T-helper 17 cell (primary cell): ENCODE results near the gene MUC12. TPM values are rescaled to one million over a fixed set of nuclear protein-coding genes. Genes with fewer than 3 reads are reported as not detected.
"Not testable (repeated sequence)": the region's sequence is repeated elsewhere in the genome, so short reads cannot be mapped to it uniquely, and the experiment has no call there.

Experiments used
- ATAC-seq: fragments of 150-1000 bp; cut with Tn5 transposase; 2 replicates; pipeline ENCODE4 v1.10.0; 2021; ENCODE audit warnings: mild to moderate bottlenecking, moderate library complexity
- DNase-seq, 3 donors: peaks; one replicate each; pipeline versions ENCODE4 v3.0.0 to v3.0.0-alpha.2; 2020 to 2021
- H3K9me3 ChIP-seq: one replicate; pipeline ENCODE4 v1.7.0; 2013; ENCODE audit warnings: low read length, mild to moderate bottlenecking; ENCODE audit not compliant: control insufficient read depth, poor library complexity, severe bottlenecking
- H3K27ac Mint-ChIP-seq: one replicate; pipeline ENCODE4 v1.8.0; 2022; ENCODE audit warnings: mild to moderate bottlenecking, moderate library complexity, mixed read lengths
- H3K27me3 Mint-ChIP-seq: one replicate; pipeline ENCODE4 v1.8.0; 2022; ENCODE audit warnings: mixed read lengths
- H3K36me3 Mint-ChIP-seq: one replicate; pipeline ENCODE4 v1.8.0; 2022; ENCODE audit warnings: low read depth, mixed read lengths
- H3K4me1 Mint-ChIP-seq: one replicate; pipeline ENCODE4 v1.8.0; 2022; ENCODE audit warnings: mild to moderate bottlenecking, mixed read lengths
- H3K4me3 Mint-ChIP-seq: one replicate; pipeline ENCODE4 v1.8.0; 2022; ENCODE audit warnings: mild to moderate bottlenecking, moderate library complexity, mixed read lengths
- total RNA-seq, 4 donors: library from RNA in 2 of 4; stranded (reverse) in 2 of 4; gene quantifications; one replicate each; pipeline ENCODE4 v1.2.3 and lab custom pipeline; 2022 to 2026

The MUC12 gene
- total RNA-seq, 2 donors from 2014 or later = 1.1 TPM; not detected in 1

- not testable (repeated sequence) for H3K9me3 ChIP-seq, H3K4me3 Mint-ChIP-seq, H3K36me3 Mint-ChIP-seq, DNase-seq, ATAC-seq, H3K4me1 Mint-ChIP-seq
- H3K27me3 Mint-ChIP-seq = peaks cover 57% of the 10 kb centered on the region
- H3K27ac Mint-ChIP-seq = peak overlapping the region; percentile 74
These were observed 95.8 kb downstream of the MUC12 start for GRCh38 chr7:101065162-101065561.

- Mint-ChIP-seq H3K4me1 (peaks cover 2% of the 10 kb centered on the region), H3K4me3 (no peak overlapping the region), H3K27me3 (peaks cover 51% of the 10 kb centered on the region), H3K27ac (no peak overlapping the region), H3K36me3 (peaks cover 2% of the 10 kb centered on the region)
- DNase-seq (no peak), ATAC-seq (no peak)
- H3K9me3 ChIP-seq = no peaks in the 10 kb centered on the region
These were observed 96.9 kb downstream of the MUC12 start for GRCh38 chr7:101066141-101066832.

GRCh38 chr7:101066833-101067177 lies 97.4 kb downstream of the MUC12 start:
- no peak for ATAC-seq
- H3K9me3 ChIP-seq = no peaks in the 10 kb centered on the region
- Mint-ChIP-seq H3K27ac (no peak overlapping the region), H3K4me1 (peaks cover 2% of the 10 kb centered on the region), H3K36me3 (peaks cover 2% of the 10 kb centered on the region), H3K27me3 (peaks cover 50% of the 10 kb centered on the region), H3K4me3 (no peak overlapping the region)
- no peak for DNase-seq

- Mint-ChIP-seq H3K27ac (no peak overlapping the region), H3K4me1 (peaks cover 2% of the 10 kb centered on the region), H3K27me3 (peaks cover 45% of the 10 kb centered on the region), H3K4me3 (no peak overlapping the region), H3K36me3 (peaks cover 2% of the 10 kb centered on the region)
- no peak for DNase-seq
- H3K9me3 ChIP-seq = no peaks in the 10 kb centered on the region
- no peak for ATAC-seq
These were observed 99.0 kb downstream of the MUC12 start for GRCh38 chr7:101068401-101068800.

Other genes with a start within 250 kb of the MUC12 start
- not detected for gene EPO, start 249.1 kb upstream of the MUC12 start, total RNA-seq
- gene ZAN, start 236.0 kb upstream of the MUC12 start, total RNA-seq = not detected
- 1 to 10 TPM; 4.7 to 6.6 TPM for gene EPHB4, start 142.0 kb upstream of the MUC12 start, total RNA-seq
- gene SLC12A9, start 116.9 kb upstream of the MUC12 start, total RNA-seq = 10 to 100 TPM; 43.9 to 50.9 TPM
- gene TRIP6, start 102.2 kb upstream of the MUC12 start, total RNA-seq = 1 to 10 TPM; 8.5 to 9.8 TPM
- gene SRRT, start 94.5 kb upstream of the MUC12 start, total RNA-seq = 100 to 1,000 TPM; 246 to 255 TPM
- 1 to 10 TPM; 1.6 to 2.2 TPM for gene UFSP1, start 79.8 kb upstream of the MUC12 start, total RNA-seq
- gene ACHE, start 73.7 kb upstream of the MUC12 start, total RNA-seq = under 1 TPM; 0.21 to 0.25 TPM
- gene MUC3A, start 20.0 kb upstream of the MUC12 start, total RNA-seq = not detected
- gene MUC17, start 50.5 kb downstream of the MUC12 start, total RNA-seq = not detected
- 10 to 100 TPM; 38.4 to 46.6 TPM for gene TRIM56, start 115.9 kb downstream of the MUC12 start, total RNA-seq
- 1 to 10 TPM in 1 of 2 donors, under 1 TPM in 1; 0.32 to 2.5 TPM for gene SERPINE1, start 157.5 kb downstream of the MUC12 start, total RNA-seq
- gene AP1S1, start 184.9 kb downstream of the MUC12 start, total RNA-seq = 10 to 100 TPM in 1 of 2 donors, 1 to 10 TPM in 1; 9.7 to 11.7 TPM
- gene VGF, start 196.0 kb downstream of the MUC12 start, total RNA-seq = not detected
- gene NAT16, start 210.7 kb downstream of the MUC12 start, total RNA-seq = not detected
- gene MOGAT3, start 231.5 kb downstream of the MUC12 start, total RNA-seq = not detected
- gene PLOD3, start 248.0 kb downstream of the MUC12 start, total RNA-seq = 10 to 100 TPM; 39.0 to 44.7 TPM
- 10 to 100 TPM; 38.7 to 42.4 TPM for gene ZNHIT1, start 248.6 kb downstream of the MUC12 start, total RNA-seq